A673 (cell line): ENCODE results near the gene EEFSEC. TPM values are rescaled to one million over a fixed set of nuclear protein-coding genes. Genes with fewer than 3 reads are reported as not detected.

Experiments
- BruUV-seq: library from RNA; stranded (reverse); fragments of 400-500 nt; replicated peaks from 2 replicates; lab custom pipeline; 2021; lab: Mats Ljungman, UMichigan
- CTCF ChIA-PET: fragments of 300-600 bp; sonication (Branson Sonifier 250); formaldehyde crosslinking; loops from one replicate; lab custom pipeline; 2022; ENCODE audit warnings: antibody characterized with exemption; lab: Charles Lee
- POLR2A ChIA-PET: fragments of 300-600 bp; sonication (Branson Sonifier 250); formaldehyde crosslinking; loops from one replicate; lab custom pipeline; 2022; ENCODE audit warnings: antibody characterized with exemption; ENCODE audit not compliant: low non-redundant PET; lab: Charles Lee
- DNase-seq: peaks from one replicate; pipeline ENCODE4 v3.0.0-alpha.2; 2015; ENCODE audit warnings: low spot score
- H3K27ac ChIP-seq: fragments of 200-600 bp; sonication (generic); 2 replicates; pipeline ENCODE4 v1.5.1; 2016; ENCODE audit warnings: mixed run types, low read depth, mild to moderate bottlenecking, mixed read lengths, antibody characterized with exemption, low read length; ENCODE audit not compliant: poor library complexity, severe bottlenecking
- H3K27me3 ChIP-seq: fragments of 200-600 bp; sonication (generic); replicated peaks from 2 replicates; pipeline ENCODE4 v1.6.1; 2017; ENCODE audit warnings: mixed run types, low read depth, mild to moderate bottlenecking, mixed read lengths, antibody characterized with exemption, low read length; ENCODE audit not compliant: insufficient read depth, poor library complexity
- H3K36me3 ChIP-seq: fragments of 200-600 bp; sonication (generic); 2 replicates; pipeline ENCODE4 v1.6.1; 2016; ENCODE audit warnings: mixed run types, mild to moderate bottlenecking, mixed read lengths, antibody characterized with exemption, low read length; ENCODE audit not compliant: insufficient read depth, poor library complexity, severe bottlenecking
- H3K4me1 ChIP-seq: fragments of 200-600 bp; sonication (generic); 2 replicates; pipeline ENCODE4 v1.6.1; 2017; ENCODE audit warnings: mixed run types, mild to moderate bottlenecking, mixed read lengths, antibody characterized with exemption, low read length; ENCODE audit not compliant: insufficient read depth, poor library complexity, severe bottlenecking
- H3K4me3 ChIP-seq: fragments of 200-600 bp; sonication (generic); 2 replicates; pipeline ENCODE4 v1.5.1; 2016; ENCODE audit warnings: low read depth, mixed run types, mild to moderate bottlenecking, mixed read lengths, low read length; ENCODE audit not compliant: poor library complexity, severe bottlenecking
- H3K9me3 ChIP-seq: fragments of 200-600 bp; sonication (generic); 2 replicates; pipeline ENCODE4 v1.6.1; 2016; ENCODE audit warnings: mixed run types, low read depth, mild to moderate bottlenecking, mixed read lengths, antibody characterized with exemption, low read length; ENCODE audit not compliant: poor library complexity, severe bottlenecking
- EZH2 ChIP-seq: fragments of 200-600 bp; sonication (generic); IDR thresholded peaks from 2 replicates; pipeline ENCODE4 v1.6.1; 2017; ENCODE audit warnings: borderline replicate concordance, low read depth, mild to moderate bottlenecking, mixed read lengths, antibody characterized with exemption, low read length; ENCODE audit not compliant: poor library complexity, severe bottlenecking
- intact Hi-C: fragments of 100-400 bp; cut with micrococcal nuclease; formaldehyde crosslinking; loops from one replicate; pipeline ENCODE4 v1.10.0; 2022; ENCODE audit not compliant: unreplicated experiment
- total RNA-seq: library from RNA; stranded (reverse); gene quantifications from 2 replicates; pipeline ENCODE4 v1.2.3, GENCODE V29; 2021
- TF ChIP-seq, protein P1 (sequence below): fragments of 300-800, 200-600 bp; sonication (generic); conservative IDR thresholded peaks from 2 replicates; pipeline ENCODE4 v1.5.1; 2017; ENCODE audit warnings: low read depth, mild to moderate bottlenecking, antibody characterized with exemption, low read length, moderate library complexity, mixed read lengths

The EEFSEC gene
- total RNA-seq, 1 experiment from 2014 or later: 19.7 TPM

- Histone ChIP-seq H3K9me3 (no peaks in the 10 kb centered on the region), H3K27me3 (no peaks in the 10 kb centered on the region), H3K36me3 (no peaks in the 10 kb centered on the region), H3K4me1 (no peaks in the 10 kb centered on the region), H3K27ac (no peak overlapping the region), H3K4me3 (no peak overlapping the region)
- intact Hi-C loops: no loop called here
- ChIA-PET POLR2A (no interaction called here), CTCF (no interaction called here)
- no peak for DNase-seq
- BruUV-seq: no TSS peak
- TF ChIP-seq EZH2: no peak
- TF ChIP-seq, protein P1, sequence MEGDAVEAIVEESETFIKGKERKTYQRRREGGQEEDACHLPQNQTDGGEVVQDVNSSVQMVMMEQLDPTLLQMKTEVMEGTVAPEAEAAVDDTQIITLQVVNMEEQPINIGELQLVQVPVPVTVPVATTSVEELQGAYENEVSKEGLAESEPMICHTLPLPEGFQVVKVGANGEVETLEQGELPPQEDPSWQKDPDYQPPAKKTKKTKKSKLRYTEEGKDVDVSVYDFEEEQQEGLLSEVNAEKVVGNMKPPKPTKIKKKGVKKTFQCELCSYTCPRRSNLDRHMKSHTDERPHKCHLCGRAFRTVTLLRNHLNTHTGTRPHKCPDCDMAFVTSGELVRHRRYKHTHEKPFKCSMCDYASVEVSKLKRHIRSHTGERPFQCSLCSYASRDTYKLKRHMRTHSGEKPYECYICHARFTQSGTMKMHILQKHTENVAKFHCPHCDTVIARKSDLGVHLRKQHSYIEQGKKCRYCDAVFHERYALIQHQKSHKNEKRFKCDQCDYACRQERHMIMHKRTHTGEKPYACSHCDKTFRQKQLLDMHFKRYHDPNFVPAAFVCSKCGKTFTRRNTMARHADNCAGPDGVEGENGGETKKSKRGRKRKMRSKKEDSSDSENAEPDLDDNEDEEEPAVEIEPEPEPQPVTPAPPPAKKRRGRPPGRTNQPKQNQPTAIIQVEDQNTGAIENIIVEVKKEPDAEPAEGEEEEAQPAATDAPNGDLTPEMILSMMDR: no peak
These were observed 216.8 kb downstream of the EEFSEC start for GRCh38 chr3:128369881-128370642.

DNA sequence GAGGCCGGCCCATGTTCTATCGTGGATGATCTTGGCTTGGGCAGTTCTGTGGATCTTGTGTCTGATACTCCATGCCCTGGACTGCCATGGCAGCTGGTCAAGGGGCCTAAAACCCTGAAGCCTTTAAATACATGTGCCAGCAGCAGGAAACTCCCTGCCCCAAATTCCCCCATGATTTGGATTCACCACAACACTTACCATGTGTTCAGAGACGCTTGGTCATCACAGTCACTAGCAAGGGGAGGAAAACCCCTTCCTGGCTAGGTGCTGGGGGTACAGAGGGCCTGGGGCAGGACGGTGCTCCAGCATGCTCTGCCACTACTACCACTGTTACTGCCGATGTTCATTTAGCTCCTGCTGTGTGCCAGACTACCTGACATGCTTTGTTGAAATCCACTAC is 219.0 kb downstream of the EEFSEC start:
- BruUV-seq: no TSS peak
- no peak for TF ChIP-seq EZH2
- TF ChIP-seq, protein P1: no peak
- H3K4me1 ChIP-seq: no peaks in the 10 kb centered on the region
- ChIA-PET POLR2A (no interaction called here), CTCF (no interaction called here)
- no peaks in the 10 kb centered on the region for H3K9me3 ChIP-seq
- H3K4me3 ChIP-seq: no peak overlapping the region
- no peaks in the 10 kb centered on the region for H3K36me3 ChIP-seq
- DNase-seq: no peak
- intact Hi-C loops: no loop called here
- H3K27me3 ChIP-seq: no peaks in the 10 kb centered on the region
- no peak overlapping the region for H3K27ac ChIP-seq

DNA sequence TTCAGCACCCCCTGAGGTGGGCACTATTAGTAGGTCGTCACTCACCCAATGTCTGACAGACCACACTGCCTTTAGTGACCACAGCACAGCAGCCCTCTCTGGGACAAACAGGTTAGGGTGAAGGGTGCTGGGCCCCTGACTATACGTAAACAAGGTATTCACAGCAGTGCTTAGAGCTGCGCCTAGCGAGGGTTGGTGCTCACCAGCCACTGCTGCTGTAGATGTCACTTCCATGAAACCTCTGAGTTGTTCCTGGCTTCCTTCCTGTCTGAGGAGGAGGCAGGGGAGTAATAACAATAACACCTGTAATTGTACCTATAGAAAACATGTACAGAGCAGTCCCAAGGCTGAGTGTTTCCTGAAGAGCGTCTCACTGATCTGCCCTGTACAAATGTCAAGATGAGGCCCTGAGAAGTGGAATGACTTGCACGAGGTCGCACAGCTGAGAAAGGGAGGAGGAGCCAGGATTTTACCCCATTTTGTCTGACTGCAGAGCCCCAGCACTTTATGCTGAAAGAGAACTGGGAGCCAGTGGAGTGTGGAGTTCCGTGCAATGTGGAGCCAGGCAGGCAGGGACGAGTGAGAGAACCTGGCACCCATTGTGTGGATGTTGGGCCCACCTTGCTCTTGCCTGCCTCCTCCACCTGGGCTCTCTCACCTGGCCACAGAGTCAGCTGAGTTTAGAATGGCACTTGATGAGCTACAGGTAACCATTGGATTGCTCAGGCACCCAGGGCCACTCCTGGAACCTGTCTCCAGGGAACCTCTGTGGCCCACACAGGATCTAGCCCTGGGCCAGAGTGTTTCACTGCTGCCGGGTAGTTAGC is 219.6 kb downstream of the EEFSEC start:
- intact Hi-C loops: no loop called here
- CTCF ChIA-PET: no interaction called here
- DNase-seq: no peak
- H3K27me3 ChIP-seq: no peaks in the 10 kb centered on the region
- no peak overlapping the region for H3K4me3 ChIP-seq
- BruUV-seq: no TSS peak
- POLR2A ChIA-PET: no interaction called here
- no peaks in the 10 kb centered on the region for H3K4me1 ChIP-seq
- TF ChIP-seq, protein P1: no peak
- no peak for TF ChIP-seq EZH2
- H3K36me3 ChIP-seq: no peaks in the 10 kb centered on the region
- no peak overlapping the region for H3K27ac ChIP-seq
- H3K9me3 ChIP-seq: no peaks in the 10 kb centered on the region
